PFSK-1 (cell line): ENCODE measurements around the gene RAB19.

Experiments
- FOXP2 ChIP-seq: optimal IDR thresholded peaks from 2 replicates; pipeline ENCODE3; 2011; ENCODE audit warnings: borderline replicate concordance, control low read depth, inconsistent platforms; ENCODE audit not compliant: insufficient read depth; ENCODE audit errors: extremely low read length, extremely low read depth
- POLR2AphosphoS5 ChIP-seq: IDR thresholded peaks from 2 replicates; pipeline ENCODE4 v1.6.1; 2012; ENCODE audit warnings: low read depth, mild to moderate bottlenecking, control low read depth, low read length, moderate library complexity
- REST ChIP-seq, 2 experiments: IDR thresholded peaks; 2 replicates each; pipeline versions ENCODE4 v1.6.1 to v1.8.0; 2011 to 2012; ENCODE audit warnings: low read depth in 2 of 2, low read length in 2 of 2, control low read depth in 1 of 2, inconsistent platforms in 1 of 2, mild to moderate bottlenecking in 1 of 2, moderate library complexity in 1 of 2; ENCODE audit not compliant: insufficient read depth in 1 of 2
- SIN3A ChIP-seq: IDR thresholded peaks from 2 replicates; pipeline ENCODE4 v1.6.1; 2012; ENCODE audit warnings: mild to moderate bottlenecking, low read length, moderate library complexity, borderline replicate concordance; ENCODE audit not compliant: insufficient read depth
- TAF1 ChIP-seq: IDR thresholded peaks from 2 replicates; pipeline ENCODE4 v1.6.1; 2012; ENCODE audit warnings: low read length, control low read depth, borderline replicate concordance; ENCODE audit not compliant: insufficient read depth

RAB19 gene

DNA sequence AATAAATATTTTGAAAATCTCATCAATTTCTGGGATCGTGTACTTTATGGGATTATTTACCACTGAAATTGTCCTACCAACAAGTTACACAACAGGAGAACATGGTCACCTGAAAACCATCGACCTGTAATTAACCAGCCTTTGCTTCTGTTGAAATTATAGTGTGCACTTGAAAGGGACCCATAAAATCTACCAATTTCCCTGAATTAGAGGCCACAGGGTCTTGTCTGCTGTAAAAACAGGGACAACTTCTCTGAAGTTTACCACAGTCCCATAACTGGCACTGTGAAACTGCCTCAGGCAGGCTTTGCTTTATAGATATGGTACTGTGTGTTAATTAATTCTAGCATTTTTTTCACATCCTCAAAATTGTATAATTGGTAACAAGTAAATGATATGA is 37.7 kb downstream of the RAB19 start:
- TF ChIP-seq POLR2AphosphoS5 (no peak), FOXP2 (no peak), REST (IDR thresholded peaks at IDR 0.05; ENCODE audit: insufficient read depth in 1 of 2, low read depth in 2 of 2, low read length in 2 of 2) (no peak), SIN3A (no peak), TAF1 (no peak)

- TF ChIP-seq REST (IDR thresholded peaks at IDR 0.05; ENCODE audit: insufficient read depth in 1 of 2, low read depth in 2 of 2, low read length in 2 of 2) (no peak), SIN3A (no peak), TAF1 (no peak), FOXP2 (no peak), POLR2AphosphoS5 (no peak)
Measured at GRCh38 chr7:140446467-140446866, 42.6 kb downstream of the RAB19 start.

DNA sequence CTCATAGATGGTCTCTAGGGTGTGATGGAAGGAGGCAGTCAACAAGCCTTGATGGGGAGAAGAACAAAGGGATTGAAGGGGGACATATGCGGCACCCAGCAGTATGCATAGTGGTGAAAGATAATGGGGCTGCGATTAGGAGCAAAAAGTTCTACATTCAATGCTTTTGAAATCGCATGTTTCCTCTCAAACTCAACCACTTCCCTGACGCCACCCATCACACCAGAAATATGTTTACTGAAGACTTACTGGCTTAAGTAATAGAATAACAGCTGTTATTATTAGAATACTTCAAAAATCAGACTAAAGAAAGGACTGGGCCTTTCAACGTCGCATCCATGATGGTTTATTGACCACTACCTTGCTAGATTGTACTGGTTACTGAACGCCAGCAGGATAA is 44.0 kb downstream of the RAB19 start:
- TF ChIP-seq TAF1 = no peak
- TF ChIP-seq REST (IDR thresholded peaks at IDR 0.05; ENCODE audit: insufficient read depth in 1 of 2, low read depth in 2 of 2, low read length in 2 of 2) = no peak
- no peak for TF ChIP-seq SIN3A
- no peak for TF ChIP-seq FOXP2

- no peak for TF ChIP-seq TAF1
- no peak for TF ChIP-seq FOXP2
- no peak for TF ChIP-seq POLR2AphosphoS5
- no peak for TF ChIP-seq REST (IDR thresholded peaks at IDR 0.05; ENCODE audit: insufficient read depth in 1 of 2, low read depth in 2 of 2, low read length in 2 of 2)
- TF ChIP-seq SIN3A = no peak
Measured at GRCh38 chr7:140448781-140449480, 45.1 kb downstream of the RAB19 start.
